Measurements from ENCODE around the gene GNAL.

The GNAL gene

GRCh38 chr18:11800566-11801334 lies 111.7 kb downstream of the GNAL start:
- TF ChIP-seq ZNF174 (tag by site-specific recombination; IDR thresholded peaks at IDR 0.05) (no peak), ZNF248 (tag by site-specific recombination; IDR thresholded peaks at IDR 0.05) (no peak)
- ChIA-PET CTCF (no interaction called here), POLR2A (no interaction called here)
- no peaks in the 10 kb centered on the region for H3K36me3 ChIP-seq (ENCODE audit: control insufficient read depth in 2 of 2, insufficient read depth in 1 of 2, low read length in 2 of 2)
- H3K4me3 ChIP-seq (ENCODE audit: low read depth, low read length), result no peak overlapping the region
- H3K27ac ChIP-seq (ENCODE audit: extremely low read depth, low read depth, low read length), result no peak overlapping the region
- H3K4me1 ChIP-seq (ENCODE audit: control insufficient read depth, insufficient read depth, low read length), result peaks cover under 1% of the 10 kb centered on the region; the same call in 1 of the 2 replicates
- no peaks in the 10 kb centered on the region for H3K9me3 ChIP-seq (ENCODE audit: control insufficient read depth, insufficient read depth, low read depth, low read length)

GRCh38 chr18:11801573-11801972 lies 112.5 kb downstream of the GNAL start:
- Histone ChIP-seq H3K36me3 (ENCODE audit: control insufficient read depth in 2 of 2, insufficient read depth in 1 of 2, low read length in 2 of 2) (no peaks in the 10 kb centered on the region), H3K4me3 (ENCODE audit: low read depth, low read length) (no peak overlapping the region), H3K27ac (ENCODE audit: extremely low read depth, low read depth, low read length) (no peak overlapping the region), H3K9me3 (ENCODE audit: control insufficient read depth, insufficient read depth, low read depth, low read length) (no peaks in the 10 kb centered on the region), H3K4me1 (ENCODE audit: control insufficient read depth, insufficient read depth, low read length) (peaks cover 3% of the 10 kb centered on the region; the same call in 1 of the 2 replicates)
- TF ChIP-seq ZNF239 (tag by site-specific recombination; IDR thresholded peaks at IDR 0.05) (no peak), ATF2 (tag by site-specific recombination; IDR thresholded peaks at IDR 0.05; ENCODE audit: low read depth) (peak; percentile 49; the same call in 1 of the 2 replicates), ZNF501 (tag by site-specific recombination; IDR thresholded peaks at IDR 0.05) (no peak), ZNF792 (tag by site-specific recombination; IDR thresholded peaks at IDR 0.05) (no peak), ZNF362 (tag by site-specific recombination; IDR thresholded peaks at IDR 0.05) (no peak), ZNF629 (tag by site-specific recombination; IDR thresholded peaks at IDR 0.05) (no peak)
- CTCF ChIA-PET, result interaction anchor here (0.5 to 0.9 kb wide), 3 partner anchors 9 to 72 kb away, joined by 3 to 7 read pairs (median 3); no protein-coding TSS in a partner anchor
- POLR2A ChIA-PET, result no interaction called here

GRCh38 chr18:11802158-11802557 lies 113.1 kb downstream of the GNAL start:
- ChIA-PET CTCF (interaction anchor here (0.7 to 0.9 kb wide), 2 partner anchors 8 to 16 kb away, joined by 3 read pairs; no protein-coding TSS in a partner anchor), POLR2A (no interaction called here)
- no peaks in the 10 kb centered on the region for H3K36me3 ChIP-seq (ENCODE audit: control insufficient read depth in 2 of 2, insufficient read depth in 1 of 2, low read length in 2 of 2)
- H3K27ac ChIP-seq (ENCODE audit: extremely low read depth, low read depth, low read length), result no peak overlapping the region
- H3K4me3 ChIP-seq (ENCODE audit: low read depth, low read length), result no peak overlapping the region
- no peaks in the 10 kb centered on the region for H3K9me3 ChIP-seq (ENCODE audit: control insufficient read depth, insufficient read depth, low read depth, low read length)
- peaks cover 3% of the 10 kb centered on the region; the same call in 1 of the 2 replicates for H3K4me1 ChIP-seq (ENCODE audit: control insufficient read depth, insufficient read depth, low read length)
- no peak for TF ChIP-seq ZNF221 (tag by site-specific recombination; IDR thresholded peaks at IDR 0.05; ENCODE audit: borderline replicate concordance)
- no peak for TF ChIP-seq PRDM4 (tag by site-specific recombination; IDR thresholded peaks at IDR 0.05)
- no peak for TF ChIP-seq ZNF18 (tag by site-specific recombination; IDR thresholded peaks at IDR 0.05)
- no peak for TF ChIP-seq ZNF423 (tag by site-specific recombination; IDR thresholded peaks at IDR 0.05)
- TF ChIP-seq ZNF664 (tag by site-specific recombination; IDR thresholded peaks at IDR 0.05), result no peak
- no peak for TF ChIP-seq OVOL3 (tag by site-specific recombination; IDR thresholded peaks at IDR 0.05)
- no peak for TF ChIP-seq ZNF184 (tag by site-specific recombination; IDR thresholded peaks at IDR 0.05)
- no peak for TF ChIP-seq ZNF785 (tag by site-specific recombination; IDR thresholded peaks at IDR 0.05)
- TF ChIP-seq ZNF555 (tag by site-specific recombination; conservative IDR thresholded peaks at IDR 0.05), result no peak
- TF ChIP-seq ZBTB20 (tag by site-specific recombination; IDR thresholded peaks at IDR 0.05), result no peak
- no peak for TF ChIP-seq ZNF510 (tag by site-specific recombination; IDR thresholded peaks at IDR 0.05; ENCODE audit: insufficient replicate concordance)
- no peak for TF ChIP-seq ZNF280D (tag by site-specific recombination; IDR thresholded peaks at IDR 0.05)
- no peak for TF ChIP-seq ZNF621 (tag by site-specific recombination; IDR thresholded peaks at IDR 0.05)
- TF ChIP-seq ZNF350 (tag by site-specific recombination; IDR thresholded peaks at IDR 0.05), result no peak

Measured in HEK293 (cell line).